Measurements from ENCODE around the gene E2F8. TPM values are rescaled to one million over a fixed set of nuclear protein-coding genes. Genes with fewer than 3 reads are reported as not detected.
A peak's percentile ranks its signal among the peaks of the same experiment; 100 is the strongest.

E2F8 gene
- total and polyA plus RNA-seq, 9 of the 15 experiments (the other 6 are each of a cell fraction or from before 2014, with no cell fraction given) = 6.9 to 23.6 (median 12.1) TPM

- TF ChIP-seq RREB1 (CRISPR knock-in tag; IDR thresholded peaks at IDR 0.05) (no peak), HNRNPUL1 (IDR thresholded peaks at IDR 0.05; ENCODE audit: low read length) (no peak), ZFP36 (IDR thresholded peaks at IDR 0.05; ENCODE audit: low read depth, low read length, partially characterized antibody) (peak; percentile 76)
These were observed 10.8 kb upstream of the E2F8 start (continued) for GRCh38 chr11:19251577-19251976.

- in situ Hi-C loops (cut with MboI) (no loop called here), intact Hi-C loops (cut with micrococcal nuclease) (no loop called here)
- no TSS peak for BruUV-seq (replicated peaks)
- H3K36me3 ChIP-seq (ENCODE audit: control insufficient read depth, insufficient read depth, low read length) = no peaks in the 10 kb centered on the region
- H3K9me3 ChIP-seq (replicated peaks; ENCODE audit: control insufficient read depth, insufficient read depth, low read depth, low read length) = no peaks in the 10 kb centered on the region
- no peaks in the 10 kb centered on the region for H3K9me1 ChIP-seq (ENCODE audit: control insufficient read depth, insufficient read depth, low read length)
- no peaks in the 10 kb centered on the region for H3K79me2 ChIP-seq (ENCODE audit: control insufficient read depth, insufficient read depth, low read length)
- H3K9ac ChIP-seq (ENCODE audit: insufficient read depth in 1 of 2, low read depth in 2 of 2, low read length in 2 of 2) = no peak overlapping the region
- no peak overlapping the region for H2AFZ ChIP-seq (ENCODE audit: low read depth, low read length)
- ChIA-PET CTCF (ENCODE audit: low intra/inter-chr PET ratio) (no interaction called here), POLR2A (no interaction called here)
- H3K27ac ChIP-seq (ENCODE audit: extremely low read depth, low read depth, low read length) = no peak overlapping the region
- WGBS (ENCODE audit: insufficient coverage, low coverage, missing lambda C conversion rate) = 0% methylated on average over 1 of the region's 1 CpG
- peaks cover 3 to 11% of the 10 kb centered on the region in 2 experiments; a peak in 3 of 5 replicates for H3K4me1 ChIP-seq (replicated peaks in 1 of 2; ENCODE audit: control insufficient read depth in 2 of 2, insufficient read depth in 2 of 2, low read length in 2 of 2)
- peaks cover 0 to 7% of the 10 kb centered on the region in 2 experiments; a peak in 2 of 5 replicates for H3K27me3 ChIP-seq (ENCODE audit: control insufficient read depth in 2 of 2, insufficient read depth in 2 of 2, low read length in 2 of 2)
- no peak overlapping the region for H3K4me3 ChIP-seq
- DNase-seq (ENCODE audit: extremely low read depth in 1 of 4, low spot score in 3 of 4) = no peak
- H3K4me2 ChIP-seq (ENCODE audit: insufficient read depth, low read length) = no peak overlapping the region
- no peak for ATAC-seq
- no peaks in the 10 kb centered on the region for H4K20me1 ChIP-seq (replicated peaks; ENCODE audit: control insufficient read depth, insufficient read depth, low read length)
- FAIRE-seq = no peak
- TF ChIP-seq NR4A1 (CRISPR knock-in tag; IDR thresholded peaks at IDR 0.05) = no peak
- no peak for TF ChIP-seq NR4A1 (tag; IDR thresholded peaks at IDR 0.05)
- TF ChIP-seq FOXA3 (CRISPR knock-in tag; conservative IDR thresholded peaks at IDR 0.05 in 1 of 2, IDR thresholded peaks at IDR 0.05 in 1 of 2) = no peak
- TF ChIP-seq ZNF830 (CRISPR knock-in tag; IDR thresholded peaks at IDR 0.05) = no peak
- TF ChIP-seq ZNF23 (CRISPR knock-in tag; IDR thresholded peaks at IDR 0.05) = no peak
- TF ChIP-seq E2F1 (CRISPR knock-in tag; IDR thresholded peaks at IDR 0.05) = no peak
- TF ChIP-seq XRCC4 (IDR thresholded peaks at IDR 0.05; ENCODE audit: extremely low read depth, insufficient read depth, insufficient read length) = no peak
- no peak for TF ChIP-seq ZNF639 (CRISPR knock-in tag; conservative IDR thresholded peaks at IDR 0.05 in 1 of 2, IDR thresholded peaks at IDR 0.05 in 1 of 2)
These were observed 6.1 kb upstream of the E2F8 start for GRCh38 chr11:19246816-19247215.

Data from K562 (cell line).